Islet of Langerhans (tissue), 1 donor: Measurements from ENCODE around the gene POM121.
"Not testable (repeated sequence)": the region's sequence is repeated elsewhere in the genome, so short reads cannot be mapped to it uniquely, and the experiment has no call there.

Experiments
- FAIRE-seq: peaks from one replicate; lab custom pipeline; 2011; peaks lifted over from hg19 to GRCh38; lab: Jason Lieb, UNC

Gene POM121

DNA sequence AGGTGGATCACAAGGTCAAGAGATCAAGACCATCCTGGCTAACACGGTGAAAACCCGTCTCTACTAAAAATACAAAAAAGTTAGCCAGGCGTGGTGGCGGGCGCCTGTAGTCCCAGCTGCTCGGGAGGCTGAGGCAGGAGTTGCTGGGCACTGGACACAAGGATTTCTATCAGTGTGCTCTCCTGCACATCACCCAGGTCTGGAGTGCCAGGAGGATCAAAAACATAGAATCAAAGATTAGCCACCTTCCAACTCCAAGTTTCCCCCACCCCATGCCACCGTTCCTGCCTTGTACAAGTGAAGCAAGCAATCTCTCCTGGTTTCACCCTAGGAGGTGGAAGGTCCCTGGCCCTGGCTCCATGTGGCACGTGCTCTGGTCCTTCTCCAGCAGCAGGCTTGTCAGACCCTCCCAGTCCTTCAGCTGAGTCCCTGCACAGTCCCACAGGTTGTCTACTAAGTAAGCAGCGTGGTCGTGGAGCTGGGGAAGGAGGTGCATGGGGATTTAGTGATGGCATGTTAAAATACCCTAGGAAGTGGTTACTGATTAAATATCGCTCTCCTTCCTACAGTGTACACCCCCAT, 73.1 kb downstream of the POM121 start:
- FAIRE-seq: not testable (repeated sequence)
